Measurements from ENCODE around the gene RGL4.
"Not testable (repeated sequence)": the region's sequence is repeated elsewhere in the genome, so short reads cannot be mapped to it uniquely, and the experiment has no call there.

Gene RGL4

GRCh38 chr22:23652711-23653110, 38.1 kb upstream of the RGL4 start:
- no peak for TF ChIP-seq ELF4 (IDR thresholded peaks at IDR 0.05)
- TF ChIP-seq L3MBTL2 (conservative IDR thresholded peaks at IDR 0.05): no peak
- TF ChIP-seq HDGF (IDR thresholded peaks at IDR 0.05; ENCODE audit: borderline replicate concordance): no peak
- no peak for TF ChIP-seq SUZ12 (IDR thresholded peaks at IDR 0.05)
- TF ChIP-seq TARDBP (IDR thresholded peaks at IDR 0.05): no peak
- TF ChIP-seq NFRKB (IDR thresholded peaks at IDR 0.05): no peak
- no peak for TF ChIP-seq BHLHE40 (IDR thresholded peaks at IDR 0.05; ENCODE audit: borderline replicate concordance)
- no peak for TF ChIP-seq SP1 (IDR thresholded peaks at IDR 0.05)
- no peak for DNase-seq (ENCODE audit: extremely low spot score)
- POLR2A ChIA-PET: no interaction called here
- CTCF ChIA-PET: no interaction called here

- no peak for DNase-seq (ENCODE audit: extremely low spot score)
- ChIA-PET CTCF (no interaction called here), POLR2A (no interaction called here)
- no peak for TF ChIP-seq SUZ12 (IDR thresholded peaks at IDR 0.05)
- TF ChIP-seq ZNF384 (IDR thresholded peaks at IDR 0.05): no peak
- TF ChIP-seq FOXK2 (IDR thresholded peaks at IDR 0.05): no peak
- no peak for TF ChIP-seq ELF4 (IDR thresholded peaks at IDR 0.05)
- TF ChIP-seq L3MBTL2 (conservative IDR thresholded peaks at IDR 0.05): no peak
- TF ChIP-seq LEF1 (IDR thresholded peaks at IDR 0.05; ENCODE audit: borderline replicate concordance): no peak
- TF ChIP-seq TARDBP (IDR thresholded peaks at IDR 0.05): no peak
- no peak for TF ChIP-seq CTBP1 (IDR thresholded peaks at IDR 0.05; ENCODE audit: borderline replicate concordance)
- no peak for TF ChIP-seq FOXA1 (IDR thresholded peaks at IDR 0.05)
- no peak for TF ChIP-seq PKNOX1 (IDR thresholded peaks at IDR 0.05)
- no peak for TF ChIP-seq ARNT (IDR thresholded peaks at IDR 0.05)
- TF ChIP-seq FOXM1 (IDR thresholded peaks at IDR 0.05; ENCODE audit: borderline replicate concordance): no peak
- no peak for TF ChIP-seq NFRKB (IDR thresholded peaks at IDR 0.05)
- no peak for TF ChIP-seq HDGF (IDR thresholded peaks at IDR 0.05; ENCODE audit: borderline replicate concordance)
- no peak for TF ChIP-seq BHLHE40 (IDR thresholded peaks at IDR 0.05; ENCODE audit: borderline replicate concordance)
- no peak for TF ChIP-seq SP1 (IDR thresholded peaks at IDR 0.05)
Observed at GRCh38 chr22:23655891-23656475, 34.8 kb upstream of the RGL4 start.

- TF ChIP-seq FOXA1 (IDR thresholded peaks at IDR 0.05): no peak
- TF ChIP-seq CTBP1 (IDR thresholded peaks at IDR 0.05; ENCODE audit: borderline replicate concordance): no peak
- TF ChIP-seq L3MBTL2 (conservative IDR thresholded peaks at IDR 0.05): no peak
- no peak for TF ChIP-seq ZNF384 (IDR thresholded peaks at IDR 0.05)
- TF ChIP-seq LEF1 (IDR thresholded peaks at IDR 0.05; ENCODE audit: borderline replicate concordance): no peak
- TF ChIP-seq BHLHE40 (IDR thresholded peaks at IDR 0.05; ENCODE audit: borderline replicate concordance): no peak
- ChIA-PET CTCF (no interaction called here), POLR2A (no interaction called here)
- DNase-seq (ENCODE audit: extremely low spot score): no peak
Observed at GRCh38 chr22:23657727-23658126, 33.1 kb upstream of the RGL4 start.

GRCh38 chr22:23660381-23660780, 30.4 kb upstream of the RGL4 start:
- DNase-seq (ENCODE audit: extremely low spot score); POLR2A ChIA-PET; CTCF ChIA-PET: not testable (repeated sequence)

- no peak for DNase-seq (ENCODE audit: extremely low spot score)
- TF ChIP-seq NFRKB (IDR thresholded peaks at IDR 0.05) (no peak), ZNF384 (IDR thresholded peaks at IDR 0.05) (no peak), ARNT (IDR thresholded peaks at IDR 0.05) (no peak), SUZ12 (IDR thresholded peaks at IDR 0.05) (no peak), PKNOX1 (IDR thresholded peaks at IDR 0.05) (no peak), FOXM1 (IDR thresholded peaks at IDR 0.05; ENCODE audit: borderline replicate concordance) (no peak), HDGF (IDR thresholded peaks at IDR 0.05; ENCODE audit: borderline replicate concordance) (no peak), FOXK2 (IDR thresholded peaks at IDR 0.05) (no peak), FOXA1 (IDR thresholded peaks at IDR 0.05) (no peak)
- POLR2A ChIA-PET: no interaction called here
- CTCF ChIA-PET: no interaction called here
Observed at GRCh38 chr22:23670378-23671295, 20.2 kb upstream of the RGL4 start.

- DNase-seq (ENCODE audit: extremely low spot score); POLR2A ChIA-PET; CTCF ChIA-PET: not testable (repeated sequence)
Observed at GRCh38 chr22:23671387-23671786, 19.4 kb upstream of the RGL4 start.

GRCh38 chr22:23672307-23673049, 18.3 kb upstream of the RGL4 start:
- CTCF ChIA-PET; DNase-seq (ENCODE audit: extremely low spot score); POLR2A ChIA-PET: not testable (repeated sequence)

Data from HEK293T (cell line).